Liver (tissue), 3 donors: ENCODE measurements around the gene MYL4.

ENCODE experiments used
- ATF3 ChIP-seq: IDR thresholded peaks from 2 replicates; pipeline ENCODE4 v1.6.1; 2016; ENCODE audit warnings: antibody characterized with exemption
- CTCF ChIP-seq: fragments of 150-350 bp; IDR thresholded peaks from 2 replicates; pipeline ENCODE4 v1.5.1; 2017; ENCODE audit warnings: improper control_type of control experiment, low read depth, low read length; ENCODE audit not compliant: missing input control
- RAD21 ChIP-seq, 2 donors: IDR thresholded peaks; 2 replicates each; pipeline ENCODE4 v1.6.1; 2016; ENCODE audit warnings: antibody characterized with exemption in 2 of 2, mild to moderate bottlenecking in 2 of 2
- TAF1 ChIP-seq: conservative IDR thresholded peaks from 2 replicates; pipeline ENCODE4 v1.6.1; 2016; ENCODE audit warnings: antibody characterized with exemption, mild to moderate bottlenecking
- TF ChIP-seq, protein P1 (sequence below): IDR thresholded peaks from 2 replicates; pipeline ENCODE4 v1.6.1; 2016; ENCODE audit warnings: antibody characterized with exemption
- donor health status: healthy.
- donor health status: healthy.

- TF ChIP-seq CTCF (no peak), TAF1 (no peak), RAD21 (IDR thresholded peaks at IDR 0.05) (no peak), ATF3 (no peak)
- TF ChIP-seq, protein P1, sequence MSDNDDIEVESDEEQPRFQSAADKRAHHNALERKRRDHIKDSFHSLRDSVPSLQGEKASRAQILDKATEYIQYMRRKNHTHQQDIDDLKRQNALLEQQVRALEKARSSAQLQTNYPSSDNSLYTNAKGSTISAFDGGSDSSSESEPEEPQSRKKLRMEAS = no peak
Observed at GRCh38 chr17:47235506-47235905, 26.4 kb downstream of the MYL4 start.
